HG02678 (cell line): ENCODE measurements around the gene MAST4.

Experiments used
- ATAC-seq: cut with Tn5 transposase; IDR thresholded peaks from one replicate; pipeline ENCODE4 v1.9.1; 2021; ENCODE audit warnings: mild to moderate bottlenecking, moderate library complexity; ENCODE audit not compliant: unreplicated experiment

MAST4 gene

DNA sequence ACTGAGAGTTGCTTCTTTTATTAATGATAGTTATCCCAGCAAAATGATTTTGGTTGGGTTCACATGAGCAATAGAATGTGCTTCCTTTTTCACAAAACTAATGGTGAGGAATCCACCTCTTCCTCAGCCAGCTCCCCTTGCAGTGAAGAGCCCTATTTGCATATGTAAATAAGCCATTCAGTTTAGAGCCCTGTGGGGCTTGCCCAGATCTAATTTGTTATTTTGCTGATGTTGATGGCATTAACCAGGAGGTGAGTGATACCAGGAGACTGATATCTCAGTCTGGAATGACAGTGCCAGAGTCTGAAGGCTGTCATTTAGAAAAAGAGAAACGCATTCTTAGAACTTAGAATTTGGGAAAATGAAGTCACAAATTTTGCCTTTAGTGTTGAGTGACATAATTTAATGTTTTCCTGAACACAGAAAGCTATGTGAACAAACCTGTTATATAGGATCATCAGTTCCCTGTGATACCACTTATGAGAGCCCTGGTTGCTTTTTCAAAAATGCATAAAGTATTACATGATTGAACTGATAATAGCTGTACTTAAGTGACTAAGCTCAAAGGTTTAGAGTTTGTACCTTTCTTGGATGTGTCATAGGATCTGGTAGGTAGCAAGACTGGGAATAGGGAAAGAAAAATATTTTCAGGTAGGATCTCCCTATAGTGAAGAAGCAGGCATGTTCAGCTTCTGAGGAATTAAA is 271.6 kb downstream of the MAST4 start:
- ATAC-seq: no peak

DNA sequence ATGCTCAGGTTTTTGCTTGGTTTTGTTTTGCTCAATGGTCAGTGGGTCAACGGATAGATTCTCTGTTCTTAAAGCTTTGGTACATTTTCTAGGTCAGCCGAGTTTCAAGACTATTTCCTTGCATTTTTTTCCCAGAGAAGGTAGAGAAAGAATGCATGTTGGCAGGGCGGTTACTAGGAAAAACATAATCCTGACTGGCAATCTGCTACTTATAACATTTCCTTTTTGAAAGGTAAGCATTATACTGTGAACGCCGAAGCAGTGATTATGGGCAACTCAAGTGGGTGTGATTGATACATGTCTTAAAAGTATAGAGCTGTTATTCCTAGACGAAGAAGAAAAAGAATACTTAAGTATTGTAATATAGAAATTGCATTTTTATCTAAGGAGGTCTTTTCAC is 273.2 kb downstream of the MAST4 start:
- ATAC-seq: no peak

DNA sequence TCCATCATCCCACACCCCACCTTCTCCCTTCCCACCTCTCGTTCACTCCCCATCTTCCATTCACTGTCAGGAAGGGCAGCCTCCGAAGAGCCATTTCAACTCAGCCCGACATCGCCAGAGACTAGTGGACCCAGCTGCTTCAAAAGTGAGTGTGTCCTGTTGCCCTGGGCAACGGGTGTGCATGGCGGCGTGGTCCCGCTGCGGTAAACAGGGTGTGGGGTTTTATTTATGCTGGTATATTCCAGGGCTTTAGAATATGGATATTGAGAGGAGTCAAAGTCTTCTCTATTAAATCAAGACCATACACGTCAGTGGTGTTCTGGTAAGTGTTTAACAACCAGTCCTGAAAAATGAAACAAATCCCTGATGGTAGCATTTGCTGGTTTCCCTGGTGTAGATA is 274.5 kb downstream of the MAST4 start:
- ATAC-seq: no peak

DNA sequence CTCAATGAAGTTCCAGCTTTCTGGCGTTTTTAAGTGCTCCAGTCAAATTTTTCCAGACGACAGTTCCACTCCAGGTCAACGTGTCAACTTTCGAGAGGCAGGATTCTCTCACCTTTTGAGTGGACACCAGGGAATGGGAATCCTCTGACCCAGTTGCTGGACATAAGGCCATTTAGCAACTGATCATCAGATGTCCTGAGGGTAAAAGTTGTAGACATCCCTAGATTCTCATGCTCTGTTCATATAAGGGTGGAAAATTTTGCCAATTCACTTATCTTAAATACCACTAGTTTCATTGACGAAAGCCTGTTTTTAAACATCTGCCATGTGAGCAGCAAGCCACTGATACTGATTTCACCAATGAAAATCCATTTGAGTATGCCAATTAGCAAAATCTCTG is 275.5 kb downstream of the MAST4 start:
- no peak for ATAC-seq

DNA sequence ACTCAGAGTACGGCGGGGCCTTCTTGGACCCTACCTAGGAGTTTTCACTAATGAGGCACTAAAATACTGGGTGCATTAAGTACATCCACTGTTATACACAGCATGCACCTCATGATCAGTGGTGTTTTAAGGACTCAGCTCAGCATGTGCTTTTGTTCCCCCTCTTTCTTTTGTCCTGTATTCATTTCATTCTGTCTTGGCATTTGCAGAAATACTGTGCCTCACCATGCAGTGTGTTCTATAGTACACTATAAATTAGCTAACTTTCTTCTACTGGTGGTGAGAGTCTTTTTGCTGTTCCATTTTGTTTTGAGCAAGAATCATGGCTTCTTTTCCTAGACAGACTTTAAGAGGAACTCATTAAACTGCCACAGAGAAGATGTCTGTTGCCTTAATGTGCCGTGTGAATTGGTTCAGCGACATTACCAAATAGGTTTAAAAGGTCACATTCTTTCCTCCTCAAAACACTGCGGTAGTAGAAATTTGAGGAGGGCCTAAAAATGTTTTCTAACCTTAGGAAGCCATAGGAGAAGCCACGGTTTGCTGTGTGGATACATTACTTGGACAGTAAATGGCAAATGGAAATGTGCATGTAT is 276.6 kb downstream of the MAST4 start:
- ATAC-seq: no peak

DNA sequence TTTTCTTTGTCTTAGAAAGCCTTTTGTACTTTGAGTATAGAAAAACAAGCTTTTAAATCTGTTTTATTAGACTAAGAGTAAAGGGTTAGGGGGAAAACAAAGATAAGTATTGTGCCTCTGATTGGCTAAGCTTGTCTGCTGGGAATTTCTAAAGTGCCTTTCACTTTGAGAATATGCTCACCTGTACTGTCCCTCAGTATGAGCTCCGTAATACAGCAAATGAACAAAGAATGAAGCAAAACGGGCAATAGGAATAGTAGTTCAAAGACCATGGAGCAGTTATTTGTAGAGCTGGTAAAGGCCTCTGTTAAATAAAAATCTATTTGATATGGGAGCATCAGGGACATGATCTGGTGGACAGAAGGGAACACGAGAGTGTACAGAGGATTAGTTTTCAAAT is 277.8 kb downstream of the MAST4 start:
- no peak for ATAC-seq

DNA sequence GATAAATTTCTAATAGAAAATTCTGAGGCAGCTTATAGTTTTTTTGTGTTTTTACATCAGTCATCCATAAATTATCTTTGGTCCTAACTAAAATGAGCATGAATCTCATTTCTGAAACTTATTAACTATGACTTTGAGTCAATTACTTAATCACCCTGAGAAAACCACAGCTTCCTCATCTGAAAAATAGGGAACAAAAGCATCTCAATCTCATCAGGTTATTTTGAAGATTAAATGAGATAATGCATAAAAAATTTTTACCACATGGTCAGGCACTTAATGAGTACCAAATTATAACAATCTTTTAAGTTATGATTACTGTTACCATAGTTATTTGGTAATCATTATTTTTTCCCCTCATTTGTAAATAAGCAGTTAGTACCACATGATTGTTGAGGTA is 279.1 kb downstream of the MAST4 start:
- ATAC-seq: no peak

DNA sequence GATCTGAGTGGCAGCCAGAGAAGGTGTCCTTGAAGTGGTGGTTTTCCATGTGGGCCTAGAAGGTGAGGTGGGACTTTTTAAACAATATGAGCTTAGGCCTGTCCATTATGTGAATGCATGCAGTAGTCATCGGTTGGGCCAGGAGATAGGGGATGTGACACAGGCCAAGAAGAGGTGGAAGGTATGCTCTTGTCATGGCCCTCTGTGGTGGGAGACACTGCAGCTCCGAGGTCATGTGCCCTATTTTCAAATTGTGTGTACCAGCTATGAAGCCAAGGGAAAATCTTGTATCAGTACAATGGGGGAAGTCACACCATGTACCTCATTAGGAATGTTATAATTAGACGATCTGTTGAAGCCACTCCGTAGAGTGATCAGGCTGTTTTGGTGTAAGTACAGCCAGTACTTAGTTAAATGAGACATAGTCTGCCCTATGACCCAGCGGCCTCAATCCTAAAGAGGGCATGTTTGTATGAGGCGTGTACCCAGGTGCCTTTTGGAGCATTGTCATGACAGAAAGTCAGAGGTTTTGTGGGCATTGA is 280.1 kb downstream of the MAST4 start:
- ATAC-seq: no peak

DNA sequence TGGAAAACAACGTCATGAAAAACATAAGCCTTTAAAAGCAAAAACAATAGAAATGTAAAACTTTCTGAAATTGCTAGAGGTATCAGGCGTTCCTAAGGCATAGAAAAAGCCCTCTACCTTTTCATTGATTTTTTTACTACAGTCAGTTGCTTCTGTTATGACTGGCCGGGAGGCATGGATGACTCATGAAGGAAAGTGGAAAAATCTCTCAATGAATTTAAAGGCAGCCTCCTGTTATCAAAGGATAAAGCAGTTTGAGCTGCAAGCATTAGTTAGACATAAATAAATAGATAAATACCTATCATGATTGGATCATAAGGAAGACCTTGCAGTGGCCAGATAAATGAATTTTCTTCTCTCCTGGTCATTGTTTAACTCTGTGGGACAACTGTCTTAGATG is 281.6 kb downstream of the MAST4 start:
- no peak for ATAC-seq

DNA sequence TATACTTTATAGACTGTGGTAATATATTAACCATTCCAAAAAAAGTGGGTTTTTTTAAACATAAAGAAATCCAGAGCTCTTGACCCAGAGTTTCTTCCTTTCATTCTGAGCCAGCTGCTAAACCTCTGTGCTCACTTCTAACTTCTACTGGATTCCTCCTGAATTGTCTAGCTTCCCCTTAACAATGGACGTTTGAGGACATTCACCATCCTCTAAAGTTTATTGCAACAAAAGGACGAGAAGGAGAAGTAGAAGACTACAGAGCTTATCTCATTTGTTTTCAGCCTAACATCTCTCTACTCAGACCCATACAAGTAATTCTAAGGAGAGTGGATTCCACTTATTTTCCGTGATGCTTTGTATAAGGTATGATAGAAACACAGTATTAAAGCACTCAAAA is 284.2 kb downstream of the MAST4 start:
- no peak for ATAC-seq

DNA sequence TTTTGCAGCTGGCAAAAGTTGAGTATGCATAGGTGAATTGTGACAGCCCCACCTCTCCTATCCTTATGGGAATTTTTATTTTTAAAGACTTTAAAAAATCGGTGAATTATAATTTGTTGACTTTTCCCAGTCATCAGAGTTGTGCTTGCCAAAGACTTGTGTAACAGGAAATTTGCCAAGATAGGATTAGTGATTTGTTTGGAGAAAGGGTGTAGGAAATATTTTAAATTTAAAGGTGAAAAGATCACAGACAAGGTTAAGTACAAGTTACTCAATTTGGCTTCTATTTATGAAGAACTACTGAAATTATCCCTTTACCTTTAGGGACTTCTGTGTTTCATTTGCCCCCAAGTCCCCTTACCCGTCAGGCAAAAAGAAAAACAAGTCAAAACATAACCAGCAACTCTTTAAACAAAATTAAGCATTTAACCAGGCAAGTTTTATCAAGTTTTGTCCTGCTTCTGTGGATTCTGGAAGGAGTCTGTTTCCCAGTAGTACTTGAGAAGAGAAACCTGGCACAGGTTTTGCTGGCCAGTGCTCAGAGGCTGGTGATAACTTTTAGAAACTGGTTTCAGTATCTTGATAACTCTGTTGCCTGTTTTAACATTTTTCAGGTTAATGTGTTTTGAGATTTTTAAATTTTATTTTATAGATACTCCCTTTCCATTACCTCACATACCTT is 285.4 kb downstream of the MAST4 start:
- no peak for ATAC-seq

DNA sequence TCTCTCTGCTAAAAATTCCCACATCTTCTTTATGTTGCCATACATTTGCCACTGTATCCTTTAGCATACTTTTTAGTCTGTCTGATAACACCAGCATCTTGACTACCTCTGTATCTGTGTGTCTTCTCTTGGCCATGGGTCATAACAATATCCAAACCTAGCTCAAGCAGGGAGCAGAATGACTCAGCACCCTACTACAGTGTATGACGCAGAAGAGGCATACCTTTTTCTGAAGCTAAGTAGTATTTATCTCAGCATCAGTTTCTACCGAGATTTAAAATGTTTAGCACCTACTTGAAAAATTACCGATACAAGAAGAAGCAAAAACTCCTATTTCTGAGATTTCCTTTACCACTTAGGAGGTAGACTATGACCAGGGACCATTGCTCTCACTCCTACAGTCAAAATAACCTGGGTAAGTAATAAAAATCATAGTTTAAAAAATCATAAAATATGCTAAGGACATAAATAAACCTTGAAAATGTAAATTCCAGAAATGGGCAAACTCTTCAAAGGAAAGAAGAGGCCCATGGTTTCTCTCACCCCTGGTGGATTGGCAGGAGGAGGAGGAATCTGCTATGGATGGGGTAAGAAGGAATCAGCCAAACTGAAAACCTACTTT is 286.5 kb downstream of the MAST4 start:
- ATAC-seq: no peak

DNA sequence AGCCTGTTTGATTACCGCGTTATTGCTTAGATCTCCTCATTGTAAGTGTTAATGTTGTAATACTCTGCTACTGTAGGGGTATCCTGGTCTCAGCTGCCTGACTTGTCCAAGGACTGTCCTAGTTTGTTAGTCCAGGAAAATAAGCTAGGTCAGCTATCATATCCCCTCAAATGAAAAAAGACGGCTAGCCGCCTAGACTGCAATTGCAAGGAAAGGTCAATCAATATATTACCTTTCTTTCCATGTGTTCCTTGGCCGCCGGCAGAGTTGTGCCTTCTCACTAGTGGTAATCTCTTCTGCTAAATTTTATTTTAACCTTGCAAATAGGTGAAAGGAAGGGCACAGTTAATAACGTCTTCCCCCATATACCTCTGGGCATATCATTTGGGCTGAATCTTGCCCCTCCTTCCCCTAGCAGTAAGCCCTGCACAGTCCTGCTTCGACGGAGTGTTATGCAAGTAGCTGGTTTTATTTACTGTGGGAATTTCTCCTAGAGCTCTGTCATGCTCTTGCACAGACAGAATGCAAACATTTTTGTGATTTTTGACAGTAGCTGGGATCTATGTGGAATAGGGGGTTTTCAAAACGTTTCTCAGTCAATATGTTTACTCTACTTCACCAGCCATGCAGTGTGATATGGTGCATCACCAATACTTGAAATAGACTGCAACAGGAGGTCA is 288.5 kb downstream of the MAST4 start:
- no peak for ATAC-seq

DNA sequence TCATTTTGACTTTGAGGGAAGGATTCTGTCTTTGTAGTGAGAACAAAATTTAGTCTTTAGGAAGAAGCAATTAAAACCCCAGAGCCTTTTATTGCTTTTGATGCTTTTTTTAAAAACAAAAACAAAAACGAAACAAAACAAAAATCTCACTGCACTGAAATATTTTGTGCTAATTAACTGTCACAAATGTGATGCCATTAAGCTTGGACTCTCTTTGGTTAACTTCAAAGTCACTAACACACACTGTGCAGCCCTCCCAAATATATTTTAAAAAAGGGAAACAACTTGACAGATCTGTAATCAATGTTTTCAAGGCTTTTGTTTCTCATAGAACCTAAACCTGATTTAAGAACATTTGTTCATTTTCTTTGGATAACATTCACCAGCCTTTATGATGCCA is 290.7 kb downstream of the MAST4 start:
- no peak for ATAC-seq

DNA sequence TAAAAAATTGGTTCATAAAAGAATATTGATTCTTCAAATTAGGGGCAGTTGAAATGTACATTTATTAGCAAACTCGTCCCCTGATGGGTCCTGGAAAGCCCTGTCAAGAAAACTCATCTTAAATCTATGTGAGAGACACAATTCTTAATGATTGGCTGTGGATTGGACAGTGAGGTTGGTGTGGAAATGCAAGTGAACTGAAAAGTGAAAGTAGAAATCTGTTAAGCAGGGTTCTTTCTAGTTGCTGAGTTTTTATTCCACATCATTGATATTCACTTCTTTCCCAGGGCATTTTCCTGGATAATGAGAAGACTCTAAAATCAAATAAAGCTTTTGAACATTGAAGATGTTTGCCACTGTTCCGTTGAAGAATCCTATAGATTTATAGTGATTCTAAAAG is 292.4 kb downstream of the MAST4 start:
- ATAC-seq: no peak

DNA sequence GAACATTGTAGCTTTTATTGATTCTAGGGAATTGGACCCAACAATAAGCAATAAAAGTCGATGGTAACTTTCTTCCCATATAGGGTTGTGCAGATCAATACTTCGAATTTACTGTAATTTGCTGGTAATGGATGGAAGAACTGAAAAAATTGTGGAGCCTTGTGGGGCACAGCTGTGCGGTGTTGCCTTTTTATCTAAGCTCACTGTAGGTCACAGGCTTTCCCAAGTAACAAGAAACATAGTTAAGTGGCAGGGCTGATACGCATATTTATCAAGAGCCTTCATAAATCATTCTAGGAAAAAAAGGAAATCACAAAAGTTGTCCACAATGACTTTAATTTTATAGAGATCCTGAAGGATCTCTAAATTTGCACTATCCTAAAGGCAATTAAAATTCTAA is 292.9 kb downstream of the MAST4 start:
- no peak for ATAC-seq

DNA sequence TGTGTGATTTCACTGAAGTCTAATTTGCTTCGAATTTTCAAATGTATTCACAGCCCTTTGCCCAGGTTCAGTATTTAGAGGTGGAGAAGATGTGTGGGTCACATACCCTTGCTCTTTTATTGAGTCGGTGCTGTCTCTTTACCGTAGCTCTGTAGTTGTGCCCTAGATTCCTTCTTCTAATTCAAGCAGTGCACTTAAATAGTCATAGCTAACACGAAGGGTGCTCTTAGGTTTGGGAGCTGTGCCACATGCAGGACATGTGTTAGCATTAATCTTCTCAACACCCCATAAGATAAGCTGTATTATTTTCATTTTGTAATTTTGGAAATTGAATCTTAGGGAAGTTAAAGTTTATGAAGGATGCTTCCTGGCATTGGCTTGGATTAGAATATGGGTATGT is 293.3 kb downstream of the MAST4 start:
- ATAC-seq: no peak

DNA sequence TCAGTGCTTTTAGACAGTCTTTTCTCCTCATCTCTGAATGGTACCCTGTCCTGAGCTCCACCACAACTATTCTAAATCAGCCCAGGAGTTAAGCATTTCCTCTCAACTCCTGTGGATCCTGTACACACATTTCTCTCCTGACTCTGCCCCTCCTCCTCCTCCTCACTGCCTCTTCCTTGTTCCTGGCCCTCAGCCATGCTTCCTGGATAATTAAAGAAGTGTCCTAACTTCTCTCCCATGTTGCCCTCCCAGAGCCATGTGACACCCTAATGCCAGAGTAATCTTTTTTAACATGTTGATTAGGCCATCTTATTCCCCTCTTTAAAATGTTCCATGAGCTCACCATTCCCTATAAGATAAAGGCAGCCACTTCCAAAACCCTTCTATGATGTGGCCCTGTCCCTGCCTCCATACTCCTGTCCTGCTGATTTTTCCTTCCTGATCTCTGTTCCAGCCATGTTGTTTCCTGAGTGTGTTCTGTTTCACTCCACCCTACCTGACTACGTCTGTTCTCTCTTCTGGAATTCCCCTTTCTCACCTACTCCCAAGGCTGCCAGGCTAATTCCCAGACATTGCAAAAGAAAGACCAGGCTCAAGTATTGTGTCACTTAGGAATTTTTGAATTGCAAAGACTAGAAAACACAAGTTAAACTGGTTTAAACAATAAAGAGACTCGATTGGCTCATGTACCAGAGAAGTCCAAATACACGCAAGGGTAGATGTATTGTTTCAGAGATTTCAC is 295.2 kb downstream of the MAST4 start:
- ATAC-seq: no peak

DNA sequence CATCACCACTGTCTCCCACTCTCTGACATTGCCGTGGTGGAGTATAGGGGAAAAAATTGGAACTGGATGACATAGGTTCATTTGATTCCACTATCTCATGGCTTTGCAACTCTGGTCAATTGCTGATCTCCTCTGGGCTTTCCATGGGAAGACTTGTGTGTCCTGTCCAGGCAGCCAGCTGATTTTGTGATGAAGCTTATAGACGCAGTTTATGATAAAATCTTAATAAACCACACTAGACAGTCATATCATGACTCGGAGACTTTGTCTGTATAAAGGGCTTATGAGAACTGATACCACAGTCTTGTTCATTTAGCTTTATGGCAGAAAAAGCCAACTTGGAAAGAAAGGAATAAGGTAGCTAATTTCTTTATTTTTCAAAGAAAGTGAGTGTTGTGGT is 296.5 kb downstream of the MAST4 start:
- no peak for ATAC-seq

DNA sequence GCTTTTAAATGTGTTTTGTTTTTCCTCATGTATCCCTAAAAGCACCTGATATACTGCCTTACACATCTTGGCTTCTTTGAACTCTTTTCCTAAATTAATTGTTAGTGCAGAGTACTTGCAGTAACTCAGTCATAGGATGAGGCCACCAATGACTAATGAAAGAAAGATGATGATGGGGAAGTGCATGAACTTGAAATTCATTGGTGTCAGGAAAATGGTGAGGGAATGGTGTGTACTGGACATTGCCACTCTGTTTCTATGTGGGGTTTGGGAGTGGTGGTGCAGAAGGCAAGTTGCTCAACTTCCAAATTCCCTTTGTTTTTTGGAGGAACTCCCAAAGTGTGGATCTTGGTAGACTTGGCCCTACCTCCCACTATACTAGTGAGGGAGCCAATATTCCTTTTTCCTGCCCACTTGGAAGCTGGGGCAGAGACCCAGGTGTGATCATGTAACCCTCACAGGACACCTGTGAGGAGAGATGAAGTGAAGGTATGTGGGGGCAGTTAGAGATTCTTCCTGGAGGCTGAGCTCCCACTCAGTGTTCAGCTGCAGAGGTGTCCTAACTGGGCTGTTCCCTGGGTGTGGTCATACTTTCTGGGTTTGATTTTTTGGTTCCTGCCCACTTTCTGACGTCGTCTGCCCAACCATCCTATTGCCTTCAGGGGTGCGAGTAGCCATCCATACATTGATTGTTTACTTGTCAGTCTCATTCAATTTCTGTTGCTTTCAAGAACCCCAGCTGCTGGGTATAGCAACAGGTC is 298.5 kb downstream of the MAST4 start:
- no peak for ATAC-seq
